ENCODE results near the gene ZNF497.

GRCh38 chr19:58408152-58409009 is 45.8 kb upstream of the ZNF497 start, which contains the start of gene ZNF584:
- TF ChIP-seq CTCF (IDR thresholded peaks at IDR 0.05) = peak; percentile 42; the same call in 1 of the 2 replicates
- no peak for TF ChIP-seq EZH2phosphoT487 (IDR thresholded peaks at IDR 0.05; ENCODE audit: borderline replicate concordance, low read depth)
- TF ChIP-seq MAX (IDR thresholded peaks at IDR 0.05; ENCODE audit: low read depth) = no peak; the same call in 1 of the 2 replicates
- TF ChIP-seq REST (IDR thresholded peaks at IDR 0.05; ENCODE audit: low read depth, low read length) = no peak
- peak; percentile 87 for TF ChIP-seq TAF1 (IDR thresholded peaks at IDR 0.05; ENCODE audit: borderline replicate concordance, low read depth, low read length)

All from SK-N-SH (cell line).